CD4-positive, alpha-beta T cell (primary cell): ENCODE measurements around the gene SULT6B1. TPM values are rescaled to one million over a fixed set of nuclear protein-coding genes. Genes with fewer than 3 reads are reported as not detected.

Experiments
- ATAC-seq: fragments of 200-7000 bp; cut with Tn5 transposase; one replicate; pipeline ENCODE4 v1.10.0; 2022; ENCODE audit warnings: mild to moderate bottlenecking; ENCODE audit not compliant: poor library complexity
- CTCF ChIA-PET: fragments of 350-600 bp; sonication (Branson Sonifier 250); formaldehyde crosslinking; loops from one replicate; lab custom pipeline; 2021; ENCODE audit warnings: antibody characterized with exemption, inconsistent platforms; lab: Charles Lee
- POLR2A ChIA-PET: fragments of 350-600 bp; sonication (Branson Sonifier 250); formaldehyde crosslinking; loops from one replicate; lab custom pipeline; 2021; ENCODE audit warnings: antibody characterized with exemption, inconsistent platforms; lab: Charles Lee
- DNase-seq, 14 experiments: peaks; one replicate each; pipeline ENCODE4 v3.0.0-alpha.2; 2013 to 2020; ENCODE audit warnings: mixed read lengths in 2 of 14
- H3K27ac ChIP-seq, 2 donors: one replicate each; pipeline versions ENCODE4 v1.5.1 to v1.7.0; 2013; ENCODE audit warnings: low read length in 2 of 2, low read depth in 1 of 2, mild to moderate bottlenecking in 1 of 2
- H3K27me3 ChIP-seq, 2 experiments: 1 replicate in 1 of 2; 2 replicates in 1 of 2; pipeline versions ENCODE4 v1.6.1 to v1.7.0; 2013; ENCODE audit warnings: low read length in 2 of 2, control low read depth in 1 of 2, mild to moderate bottlenecking in 1 of 2, moderate library complexity in 1 of 2; ENCODE audit not compliant: insufficient read depth in 2 of 2, control insufficient read depth in 1 of 2
- H3K36me3 ChIP-seq: one replicate; pipeline ENCODE4 v1.6.1; 2013; ENCODE audit warnings: low read length, control low read depth; ENCODE audit not compliant: insufficient read depth
- H3K4me1 ChIP-seq: one replicate; pipeline ENCODE4 v1.6.1; 2013; ENCODE audit warnings: low read length, control low read depth; ENCODE audit not compliant: insufficient read depth
- H3K4me3 ChIP-seq: one replicate; pipeline ENCODE4 v1.5.1; 2013; ENCODE audit warnings: mild to moderate bottlenecking, low read length, moderate library complexity
- H3K9me3 ChIP-seq, 2 experiments: 1 replicate in 1 of 2; 2 replicates in 1 of 2; pipeline versions ENCODE4 v1.6.1 to v1.7.0; 2013; ENCODE audit warnings: low read length in 2 of 2, mild to moderate bottlenecking in 2 of 2, control low read depth in 1 of 2, moderate library complexity in 1 of 2; ENCODE audit not compliant: control insufficient read depth in 1 of 2, insufficient read depth in 1 of 2
- H3K27ac Mint-ChIP-seq: one replicate; pipeline ENCODE4 v1.8.0; 2020; ENCODE audit warnings: mixed read lengths
- H3K27me3 Mint-ChIP-seq: one replicate; pipeline ENCODE4 v1.8.0; 2021; ENCODE audit warnings: mixed read lengths
- H3K36me3 Mint-ChIP-seq: one replicate; pipeline ENCODE4 v1.8.0; 2021; ENCODE audit warnings: low read depth, mixed read lengths
- H3K4me1 Mint-ChIP-seq: one replicate; pipeline ENCODE4 v1.8.0; 2021; ENCODE audit warnings: low read depth, mixed read lengths
- H3K4me3 Mint-ChIP-seq: one replicate; pipeline ENCODE4 v1.8.0; 2020; ENCODE audit warnings: mild to moderate bottlenecking, mixed read lengths
- H3K9me3 Mint-ChIP-seq: one replicate; pipeline ENCODE4 v1.8.0; 2020; ENCODE audit warnings: mixed read lengths
- intact Hi-C, 2 experiments: fragments of 100-400 bp; cut with DNase I in 1 of 2; cut with micrococcal nuclease in 1 of 2; formaldehyde crosslinking; loops; one replicate each; pipeline versions ENCODE4 v1.15.1 to v1.9.0; 2023 to 2025; cut with DNase I, micrococcal nuclease
- total RNA-seq, 174 experiments: library from RNA in 2 of 174; stranded (reverse) in 2 of 174; gene quantifications; one replicate each; pipeline ENCODE4 v1.2.3 and lab custom pipeline; 2021 to 2026
- TF ChIP-seq, protein P1 (sequence below): fragments of 200-600 bp; IDR thresholded peaks from one replicate; pipeline ENCODE4 v1.8.0; 2022; ENCODE audit warnings: antibody characterized with exemption, mild to moderate bottlenecking

Gene SULT6B1
- total RNA-seq, 2 experiments from 2014 or later = not detected

DNA sequence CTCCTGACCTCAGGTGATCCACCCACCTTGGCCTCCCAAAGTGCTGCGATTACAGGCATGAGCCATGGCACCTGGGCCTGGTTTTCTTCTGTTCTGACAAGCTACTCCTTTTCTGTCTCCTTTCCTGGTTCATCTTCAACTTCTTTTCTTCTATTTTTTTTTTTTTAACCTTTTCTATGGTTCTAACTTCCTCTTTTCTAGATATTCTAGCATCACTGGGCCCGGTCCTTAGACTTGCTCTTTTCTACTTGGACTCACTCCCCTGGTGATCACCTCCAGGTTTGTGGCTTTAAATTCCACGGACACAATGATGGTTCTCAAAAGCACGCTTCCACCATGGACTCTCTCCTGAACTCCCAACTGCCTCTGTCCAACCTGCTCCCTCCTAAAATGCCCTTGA, 33.7 kb downstream of the SULT6B1 start:
- Histone ChIP-seq H3K4me1 (peaks cover 31% of the 10 kb centered on the region), H3K4me3 (no peak overlapping the region), H3K36me3 (no peaks in the 10 kb centered on the region), H3K27ac (no peak overlapping the region), H3K27me3 (no peaks in the 10 kb centered on the region), H3K9me3 (no peaks in the 10 kb centered on the region)
- ATAC-seq (no peak), DNase-seq (no peak)
- no peaks in the 10 kb centered on the region for H3K27me3 Mint-ChIP-seq
- H3K36me3 Mint-ChIP-seq = peaks cover 43% of the 10 kb centered on the region
- ChIA-PET POLR2A (interaction anchor here (0.8 to 2.2 kb wide), 2 partner anchors 70 to 188 kb away, joined by 3 to 12 read pairs; partner anchors contain the start of genes GPATCH11, HEATR5B and STRN), CTCF (interaction anchor here (0.6 kb wide), 1 partner anchor 13 kb away, joined by 3 read pairs; no protein-coding TSS in a partner anchor)
- H3K4me3 Mint-ChIP-seq = peak overlapping the region; percentile 97
- no peaks in the 10 kb centered on the region for H3K9me3 Mint-ChIP-seq
- intact Hi-C loops = loop anchor here (5.0 to 10.0 kb wide), 4 partner anchors 48 to 520 kb away; partner anchors contain the start of genes CDC42EP3 (in 1 of the 2) and STRN (in 1 of the 2)
- H3K27ac Mint-ChIP-seq = peak overlapping the region; percentile 95
- TF ChIP-seq, protein P1, sequence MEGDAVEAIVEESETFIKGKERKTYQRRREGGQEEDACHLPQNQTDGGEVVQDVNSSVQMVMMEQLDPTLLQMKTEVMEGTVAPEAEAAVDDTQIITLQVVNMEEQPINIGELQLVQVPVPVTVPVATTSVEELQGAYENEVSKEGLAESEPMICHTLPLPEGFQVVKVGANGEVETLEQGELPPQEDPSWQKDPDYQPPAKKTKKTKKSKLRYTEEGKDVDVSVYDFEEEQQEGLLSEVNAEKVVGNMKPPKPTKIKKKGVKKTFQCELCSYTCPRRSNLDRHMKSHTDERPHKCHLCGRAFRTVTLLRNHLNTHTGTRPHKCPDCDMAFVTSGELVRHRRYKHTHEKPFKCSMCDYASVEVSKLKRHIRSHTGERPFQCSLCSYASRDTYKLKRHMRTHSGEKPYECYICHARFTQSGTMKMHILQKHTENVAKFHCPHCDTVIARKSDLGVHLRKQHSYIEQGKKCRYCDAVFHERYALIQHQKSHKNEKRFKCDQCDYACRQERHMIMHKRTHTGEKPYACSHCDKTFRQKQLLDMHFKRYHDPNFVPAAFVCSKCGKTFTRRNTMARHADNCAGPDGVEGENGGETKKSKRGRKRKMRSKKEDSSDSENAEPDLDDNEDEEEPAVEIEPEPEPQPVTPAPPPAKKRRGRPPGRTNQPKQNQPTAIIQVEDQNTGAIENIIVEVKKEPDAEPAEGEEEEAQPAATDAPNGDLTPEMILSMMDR = no peak
- peaks cover 67% of the 10 kb centered on the region for H3K4me1 Mint-ChIP-seq

DNA sequence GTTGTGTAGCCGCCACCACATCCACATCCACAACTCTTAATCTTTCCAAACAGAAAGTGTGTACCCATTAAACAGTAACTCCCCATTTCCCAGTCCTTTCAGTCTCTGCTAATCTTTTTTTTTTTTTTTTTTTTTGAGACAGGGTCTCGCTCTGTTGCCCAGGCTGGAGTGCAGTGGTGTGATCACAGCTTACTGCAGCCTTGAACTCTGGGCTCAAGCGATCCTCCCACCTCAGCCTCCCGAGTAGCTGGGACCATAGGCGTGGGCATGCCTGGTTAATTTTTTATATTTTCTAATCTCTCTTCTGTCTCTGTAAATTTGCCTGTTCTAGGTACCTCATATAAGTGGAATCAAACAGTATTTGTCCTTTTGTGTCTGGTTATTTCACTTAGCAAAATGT, 35.2 kb downstream of the SULT6B1 start:
- no peaks in the 10 kb centered on the region for H3K27me3 ChIP-seq
- TF ChIP-seq, protein P1 = no peak
- Mint-ChIP-seq H3K4me3 (peak overlapping the region; percentile 61), H3K36me3 (peaks cover 58% of the 10 kb centered on the region), H3K4me1 (peaks cover 79% of the 10 kb centered on the region), H3K27ac (peak overlapping the region; percentile 31), H3K27me3 (no peaks in the 10 kb centered on the region), H3K9me3 (no peaks in the 10 kb centered on the region)
- intact Hi-C loops = loop anchor here in 1 of 2 experiments (5.0 to 10.0 kb wide), 2 partner anchors 66 to 522 kb away; partner anchors contain the start of gene CDC42EP3
- ChIA-PET CTCF (interaction anchor here (0.7 kb wide), 1 partner anchor 944 kb away, joined by 4 read pairs; no protein-coding TSS in a partner anchor), POLR2A (interaction anchor here (0.7 kb wide), 1 partner anchor 50 kb away, joined by 3 read pairs; no protein-coding TSS in a partner anchor)
- no peak overlapping the region for H3K27ac ChIP-seq
- ATAC-seq = no peak
- peaks cover 28% of the 10 kb centered on the region for H3K4me1 ChIP-seq
- no peaks in the 10 kb centered on the region for H3K9me3 ChIP-seq
- peaks cover 7% of the 10 kb centered on the region for H3K36me3 ChIP-seq
- no peak for DNase-seq
- no peak overlapping the region for H3K4me3 ChIP-seq

GRCh38 chr2:37149626-37150322, 38.7 kb downstream of the SULT6B1 start:
- Histone ChIP-seq H3K36me3 (peaks cover 31% of the 10 kb centered on the region), H3K27me3 (no peaks in the 10 kb centered on the region), H3K27ac (no peak overlapping the region), H3K4me1 (peaks cover 1% of the 10 kb centered on the region), H3K9me3 (no peaks in the 10 kb centered on the region), H3K4me3 (peak overlapping the region; percentile 3)
- H3K27ac Mint-ChIP-seq = peak overlapping the region; percentile 81
- peaks cover 64% of the 10 kb centered on the region for H3K36me3 Mint-ChIP-seq
- no peaks in the 10 kb centered on the region for H3K9me3 Mint-ChIP-seq
- intact Hi-C loops = loop anchor here in 1 of 2 experiments (5.0 to 10.0 kb wide), 2 partner anchors 62 to 525 kb away; partner anchors contain the start of gene CDC42EP3
- DNase-seq (peak in 3 of 14 experiments; percentile 38 to 58 (median 54)), ATAC-seq (peak; percentile 88)
- POLR2A ChIA-PET = no interaction called here
- peak overlapping the region; percentile 57 for H3K4me3 Mint-ChIP-seq
- TF ChIP-seq, protein P1 = no peak
- H3K27me3 Mint-ChIP-seq = no peaks in the 10 kb centered on the region
- peaks cover 52% of the 10 kb centered on the region for H3K4me1 Mint-ChIP-seq
- CTCF ChIA-PET = no interaction called here
